Lower leg skin (tissue), 4 donors: ENCODE results near the gene NUP62. TPM values are rescaled to one million over a fixed set of nuclear protein-coding genes. Genes with fewer than 3 reads are reported as not detected.
"Not testable (repeated sequence)": the region's sequence is repeated elsewhere in the genome, so short reads cannot be mapped to it uniquely, and the experiment has no call there.

ENCODE experiments used
- DNase-seq, 2 donors: peaks; one replicate each; pipeline ENCODE4 v3.0.0-alpha.2; 2019; ENCODE audit warnings: low spot score in 2 of 2
- H3K4me3 ChIP-seq: fragments of 200-600 bp; sonication (generic); 2 replicates; pipeline ENCODE4 v1.5.1; 2017; ENCODE audit warnings: mild to moderate bottlenecking, low read depth; ENCODE audit not compliant: poor library complexity, severe bottlenecking
- POLR2A ChIP-seq, 2 donors: fragments of 450-650 bp; IDR thresholded peaks; one replicate each; pipeline ENCODE4 v1.6.1; 2016 to 2017; ENCODE audit warnings: antibody characterized with exemption in 2 of 2, mild to moderate bottlenecking in 1 of 2, moderate library complexity in 1 of 2
- WGBS, 2 donors: methylation state at CpG; one replicate each; pipeline ENCODE4 v1.1.5; 2018; 5-methylcytosine and 5-hydroxymethylcytosine counted together
- intact Hi-C: fragments of 100-400 bp; cut with DNase I; formaldehyde crosslinking; loops from one replicate; pipeline ENCODE4 v1.15.0; 2023; ENCODE audit warnings: low total_unique reads
- total RNA-seq, 4 donors: library from RNA; depleted of rRNA; stranded (reverse); fragments of >200 nt; gene quantifications; one replicate each; pipeline ENCODE4 v1.1.0, GENCODE V29; 2016
- TF ChIP-seq, protein P1 (sequence below), 3 donors: fragments of 450-650 bp; IDR thresholded peaks; one replicate each; pipeline ENCODE4 v1.5.1; 2016; ENCODE audit warnings: antibody characterized with exemption in 3 of 3, mild to moderate bottlenecking in 3 of 3, moderate library complexity in 2 of 3

NUP62 gene
- total RNA-seq, 4 donors from 2014 or later, result 36.4 to 45.5 (median 41.1) TPM

DNA sequence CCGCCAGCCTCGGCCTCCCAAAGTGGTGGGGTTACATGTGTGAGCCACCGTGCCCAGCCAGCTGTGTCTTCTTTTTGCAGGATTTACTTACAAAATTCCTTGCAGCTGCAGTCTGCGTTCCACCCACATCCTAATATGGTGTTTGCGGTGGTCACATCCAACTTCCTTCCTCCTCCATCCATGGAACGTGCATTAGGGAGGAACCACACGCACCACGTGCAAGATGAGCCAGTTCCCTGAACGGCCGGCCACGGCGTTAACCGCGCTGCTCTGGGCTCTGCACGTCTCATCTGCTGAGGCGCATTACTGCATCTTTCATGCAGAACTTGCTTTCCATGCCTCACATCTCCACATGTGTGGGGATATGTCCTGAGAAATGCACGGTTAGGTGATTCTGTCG, 44.7 kb upstream of the NUP62 start:
- DNase-seq, result peak in 1 of 2 donors; percentile 43
- H3K4me3 ChIP-seq, result no peak overlapping the region
- intact Hi-C loops, result no loop called here
- 86 to 88% methylated on average over 18 of the region's 18 CpGs for WGBS, 2 donors
- TF ChIP-seq, protein P1, sequence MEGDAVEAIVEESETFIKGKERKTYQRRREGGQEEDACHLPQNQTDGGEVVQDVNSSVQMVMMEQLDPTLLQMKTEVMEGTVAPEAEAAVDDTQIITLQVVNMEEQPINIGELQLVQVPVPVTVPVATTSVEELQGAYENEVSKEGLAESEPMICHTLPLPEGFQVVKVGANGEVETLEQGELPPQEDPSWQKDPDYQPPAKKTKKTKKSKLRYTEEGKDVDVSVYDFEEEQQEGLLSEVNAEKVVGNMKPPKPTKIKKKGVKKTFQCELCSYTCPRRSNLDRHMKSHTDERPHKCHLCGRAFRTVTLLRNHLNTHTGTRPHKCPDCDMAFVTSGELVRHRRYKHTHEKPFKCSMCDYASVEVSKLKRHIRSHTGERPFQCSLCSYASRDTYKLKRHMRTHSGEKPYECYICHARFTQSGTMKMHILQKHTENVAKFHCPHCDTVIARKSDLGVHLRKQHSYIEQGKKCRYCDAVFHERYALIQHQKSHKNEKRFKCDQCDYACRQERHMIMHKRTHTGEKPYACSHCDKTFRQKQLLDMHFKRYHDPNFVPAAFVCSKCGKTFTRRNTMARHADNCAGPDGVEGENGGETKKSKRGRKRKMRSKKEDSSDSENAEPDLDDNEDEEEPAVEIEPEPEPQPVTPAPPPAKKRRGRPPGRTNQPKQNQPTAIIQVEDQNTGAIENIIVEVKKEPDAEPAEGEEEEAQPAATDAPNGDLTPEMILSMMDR (IDR thresholded peaks at IDR 0.05), result no peak
- TF ChIP-seq POLR2A (IDR thresholded peaks at IDR 0.05), result no peak

DNA sequence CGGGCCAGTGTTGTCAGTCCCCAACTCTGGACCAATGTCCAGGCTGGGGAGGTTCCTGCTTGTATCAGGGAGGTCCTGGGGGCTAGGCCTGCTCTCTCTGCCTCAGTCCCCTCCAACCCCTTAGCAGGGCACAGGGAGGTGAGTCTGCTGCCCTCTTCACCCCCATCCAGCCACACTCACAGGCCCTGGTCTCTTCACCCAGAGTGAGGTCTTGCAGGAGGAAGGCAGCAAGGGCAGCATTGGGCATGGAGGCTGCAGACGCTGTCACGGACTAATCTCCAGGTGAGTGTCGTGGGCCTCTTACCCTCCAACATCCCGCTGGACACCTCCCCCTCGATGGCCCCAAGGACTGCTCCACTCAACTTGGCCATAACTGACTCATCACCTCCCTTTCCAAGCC, 43.5 kb upstream of the NUP62 start:
- no peak for TF ChIP-seq POLR2A (IDR thresholded peaks at IDR 0.05)
- TF ChIP-seq, protein P1 (IDR thresholded peaks at IDR 0.05), result no peak
- DNase-seq, result no peak
- no peak overlapping the region for H3K4me3 ChIP-seq
- intact Hi-C loops, result no loop called here
- WGBS, 2 donors, result 86% methylated on average over 6 of the region's 6 CpGs

DNA sequence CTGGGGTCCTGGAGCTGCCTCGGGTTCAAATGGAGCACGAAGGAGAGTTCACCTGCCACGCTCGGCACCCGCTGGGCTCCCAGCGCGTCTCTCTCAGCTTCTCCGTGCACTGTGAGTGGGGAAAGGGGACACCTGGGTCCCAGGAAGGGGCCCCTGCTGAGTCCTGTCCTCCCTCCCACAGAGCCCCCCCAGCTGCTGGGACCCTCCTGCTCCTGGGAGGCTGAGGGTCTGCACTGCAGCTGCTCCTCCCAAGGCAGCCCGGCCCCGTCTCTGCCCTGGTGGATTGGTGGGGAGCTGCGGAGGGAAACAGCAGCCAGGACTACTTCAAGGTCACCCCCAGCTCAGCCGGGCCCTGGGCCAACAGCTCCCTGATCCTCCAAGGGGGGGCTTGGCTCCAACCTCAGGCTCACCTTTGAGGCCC, 42.7 kb upstream of the NUP62 start:
- no peak overlapping the region for H3K4me3 ChIP-seq
- WGBS, 2 donors, result 73 to 78% methylated on average over 7 to 12 of the region's 12 CpGs
- intact Hi-C loops, result no loop called here
- no peak for DNase-seq
- no peak for TF ChIP-seq POLR2A (IDR thresholded peaks at IDR 0.05)
- TF ChIP-seq, protein P1 (IDR thresholded peaks at IDR 0.05), result no peak

DNA sequence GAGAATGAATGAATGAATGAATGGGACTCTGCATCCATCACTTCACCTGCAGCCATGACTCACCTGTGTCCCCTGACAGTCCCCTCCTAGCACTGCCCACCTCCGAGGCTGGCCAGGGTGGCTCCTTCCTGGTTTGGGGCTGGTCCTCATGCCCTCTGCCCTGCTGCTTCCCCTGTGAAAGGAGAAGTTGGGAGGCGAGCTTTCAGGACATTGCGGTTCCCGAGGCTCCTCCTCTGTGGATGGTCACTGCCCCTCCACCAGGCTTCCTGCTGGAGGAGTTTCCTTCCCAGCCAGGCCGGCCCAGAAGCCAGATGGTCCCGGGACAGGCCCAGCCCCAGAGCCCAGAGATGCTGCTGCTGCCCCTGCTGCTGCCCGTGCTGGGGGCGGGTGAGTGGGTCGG, 40.1 kb upstream of the NUP62 start:
- DNase-seq, intact Hi-C loops, H3K4me3 ChIP-seq: not testable (repeated sequence)
- WGBS, 2 donors, result 30 to 39% methylated on average over 2 to 4 of the region's 9 CpGs

GRCh38 chr19:49968279-49968922, 39.1 kb upstream of the NUP62 start:
- H3K4me3 ChIP-seq, result no peak overlapping the region
- TF ChIP-seq, protein P1 (IDR thresholded peaks at IDR 0.05), result no peak
- TF ChIP-seq POLR2A (IDR thresholded peaks at IDR 0.05), result no peak
- intact Hi-C loops, result no loop called here
- WGBS, 2 donors, result 59 to 69% methylated on average over 5 of the region's 5 CpGs
- no peak for DNase-seq

- intact Hi-C loops, H3K4me3 ChIP-seq, DNase-seq: not testable (repeated sequence)
- WGBS, 2 donors, result 51 to 66% methylated on average over 4 to 5 of the region's 10 CpGs
Observed at GRCh38 chr19:49960980-49961379, 31.7 kb upstream of the NUP62 start, which contains the start of gene SIGLEC11. Gene SIGLEC11 (minus strand): TSS chr19:49961172. CDS start chr19:49961081, 91 bp downstream.

DNA sequence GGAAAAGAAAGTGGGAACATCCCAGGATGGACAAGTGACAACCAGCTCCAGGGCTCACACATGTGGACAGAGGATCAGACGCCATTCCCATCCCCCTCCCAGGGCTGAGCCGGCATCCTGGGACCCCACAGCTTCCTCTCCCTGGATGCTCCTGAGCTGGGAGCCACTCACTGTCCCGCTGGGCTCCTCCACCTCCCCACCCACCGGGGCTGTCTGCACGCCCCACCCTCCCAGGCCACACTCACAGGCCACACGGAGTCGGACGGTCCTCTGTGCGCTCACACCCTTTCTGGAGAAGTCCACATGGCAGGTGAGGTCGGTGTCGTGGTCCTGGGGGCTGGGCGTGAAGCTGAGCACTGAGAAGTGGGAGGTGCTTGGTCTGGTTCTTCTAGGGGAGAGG, 30.6 kb upstream of the NUP62 start:
- intact Hi-C loops, H3K4me3 ChIP-seq, DNase-seq: not testable (repeated sequence)
- WGBS, 2 donors, result no CpG with 5 or more reads among the region's 12 CpGs

DNA sequence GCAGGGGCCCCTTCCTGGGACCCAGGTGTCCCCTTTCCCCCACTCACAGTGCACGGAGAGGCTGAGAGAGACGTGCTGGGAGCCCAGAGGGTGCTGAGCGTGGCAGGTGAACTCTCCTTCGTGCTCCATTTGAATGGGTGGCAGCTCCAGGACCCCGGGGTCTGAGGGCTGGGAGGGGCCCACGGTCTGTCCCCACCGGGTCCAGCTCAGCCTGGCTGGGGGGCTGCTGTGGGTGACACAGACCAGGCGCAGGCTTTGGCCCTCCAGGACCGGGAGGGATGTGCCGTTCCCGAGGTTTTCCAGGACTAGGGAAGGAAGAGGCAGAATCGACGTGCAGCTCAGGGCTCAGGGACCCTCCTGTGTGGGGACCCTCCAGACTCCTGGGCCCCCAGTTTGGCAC, 29.3 kb upstream of the NUP62 start:
- DNase-seq, H3K4me3 ChIP-seq, intact Hi-C loops: not testable (repeated sequence)
- 67 to 68% methylated on average over 12 to 13 of the region's 13 CpGs for WGBS, 2 donors

GRCh38 chr19:49958144-49958543, 28.8 kb upstream of the NUP62 start:
- WGBS, 2 donors, result 44 to 54% methylated on average over 5 to 9 of the region's 9 CpGs
- DNase-seq, intact Hi-C loops, H3K4me3 ChIP-seq: not testable (repeated sequence)
